NOMO-1 treated with dmso at 0.1 percent for 144 hours (cell line): ENCODE data around the gene GTF2IRD1.
A peak's percentile ranks its signal among the peaks of the same experiment; 100 is the strongest.
"Not testable (repeated sequence)": the region's sequence is repeated elsewhere in the genome, so short reads cannot be mapped to it uniquely, and the experiment has no call there.

Experiments used
- DNase-seq: peaks from one replicate; lab custom pipeline; 2025; ENCODE audit not compliant: unreplicated experiment; lab: John Stamatoyannopoulos, UW

GTF2IRD1 gene

GRCh38 chr7:74633451-74633921 lies 179.8 kb downstream of the GTF2IRD1 start:
- DNase-seq = no peak

GRCh38 chr7:74637745-74638144 lies 184.0 kb downstream of the GTF2IRD1 start:
- no peak for DNase-seq

GRCh38 chr7:74650055-74650454 lies 196.3 kb downstream of the GTF2IRD1 start:
- peak; percentile 82 for DNase-seq

- not testable (repeated sequence) for DNase-seq
Measured at GRCh38 chr7:74650493-74651132, 196.9 kb downstream of the GTF2IRD1 start.

GRCh38 chr7:74651133-74651504 lies 197.4 kb downstream of the GTF2IRD1 start:
- not testable (repeated sequence) for DNase-seq
